K562 (cell line): ENCODE measurements around the gene FKRP. TPM values are rescaled to one million over a fixed set of nuclear protein-coding genes. Genes with fewer than 3 reads are reported as not detected.
A peak's percentile ranks its signal among the peaks of the same experiment; 100 is the strongest.

Experiments
- BHLHE40 ChIP-seq: IDR thresholded peaks from 2 replicates; pipeline ENCODE4 v1.6.1; 2011; ENCODE audit warnings: low read length, improper control_type of control experiment
- CAMTA2 ChIP-seq: fragments of 250-450 bp; sonication (Bioruptor Pico); conservative IDR thresholded peaks from 2 replicates; pipeline ENCODE4 v1.5.1; 2022
- CBFA2T3 ChIP-seq: fragments of 450-650 bp; IDR thresholded peaks from 2 replicates; pipeline ENCODE4 v1.6.1; 2017
- EHMT2 ChIP-seq: fragments of 450-650 bp; IDR thresholded peaks from 2 replicates; pipeline ENCODE4 v1.6.1; 2018; ENCODE audit warnings: antibody characterized with exemption
- FOXK2 ChIP-seq, 2 experiments: fragments of 450-650 bp; IDR thresholded peaks in 1 of 2; conservative IDR thresholded peaks in 1 of 2; 2 replicates each; pipeline ENCODE4 v1.6.1; 2016; ENCODE audit warnings: low read depth in 2 of 2, mild to moderate bottlenecking in 1 of 2
- HINFP ChIP-seq: fragments of 450-650 bp; conservative IDR thresholded peaks from 2 replicates; pipeline ENCODE4 v1.6.1; 2016; ENCODE audit warnings: missing genetic modification characterization, low read depth, mild to moderate bottlenecking, control low read depth, missing compliant biosample characterization
- HOXB6 ChIP-seq: fragments of 250-450 bp; sonication (Bioruptor Pico); IDR thresholded peaks from 2 replicates; pipeline ENCODE4 v1.5.1; 2022; ENCODE audit warnings: mild to moderate bottlenecking, borderline replicate concordance
- KAT8 ChIP-seq: fragments of 450-650 bp; IDR thresholded peaks from 2 replicates; pipeline ENCODE4 v1.6.1; 2016; ENCODE audit warnings: low read depth, mild to moderate bottlenecking
- LEF1 ChIP-seq: fragments of 450-650 bp; IDR thresholded peaks from 2 replicates; pipeline ENCODE4 v1.6.1; 2016; ENCODE audit warnings: mild to moderate bottlenecking
- MTA3 ChIP-seq: fragments of 450-650 bp; formaldehyde crosslinking; IDR thresholded peaks from 2 replicates; pipeline ENCODE4 v1.6.1; 2017; ENCODE audit warnings: mild to moderate bottlenecking, borderline replicate concordance
- NRF1 ChIP-seq, 2 experiments: fragments of 450-650 bp; IDR thresholded peaks in 1 of 2; conservative IDR thresholded peaks in 1 of 2; 2 replicates each; pipeline ENCODE4 v1.6.1; 2014; ENCODE audit warnings: mild to moderate bottlenecking in 2 of 2
- POLR2AphosphoS5 ChIP-seq: IDR thresholded peaks from 2 replicates; pipeline ENCODE4 v1.6.1; 2011; ENCODE audit warnings: mild to moderate bottlenecking, low read depth, low read length, moderate library complexity; ENCODE audit not compliant: control insufficient read depth, insufficient read depth
- POLR2G ChIP-seq: fragments of 200-400 bp; formaldehyde crosslinking; IDR thresholded peaks from 2 replicates; pipeline ENCODE4 v1.6.1; 2017; ENCODE audit warnings: low read depth, mild to moderate bottlenecking, antibody characterized with exemption, low read length, moderate library complexity
- RBM25 ChIP-seq: fragments of 200-400 bp; formaldehyde crosslinking; IDR thresholded peaks from 2 replicates; pipeline ENCODE4 v1.6.1; 2018; ENCODE audit warnings: low read length, low read depth, moderate library complexity; ENCODE audit not compliant: severe bottlenecking
- RNF219 ChIP-seq: fragments of 250-450 bp; sonication (Bioruptor Pico); IDR thresholded peaks from 2 replicates; pipeline ENCODE4 v1.5.0; 2022; ENCODE audit warnings: mild to moderate bottlenecking
- SETDB1 ChIP-seq: IDR thresholded peaks from one replicate; pipeline ENCODE4 v1.6.1; 2012; ENCODE audit warnings: low read length, control low read depth, inconsistent platforms
- TFAP4 ChIP-seq: sonication (generic); formaldehyde crosslinking; IDR thresholded peaks from 2 replicates; pipeline ENCODE4 v1.8.0; 2022; ENCODE audit warnings: missing genetic modification reagents, mild to moderate bottlenecking, moderate library complexity, borderline replicate concordance
- TRIM25 ChIP-seq: fragments of 450-650 bp; IDR thresholded peaks from 2 replicates; pipeline ENCODE4 v1.7.0; 2016; ENCODE audit warnings: borderline replicate concordance
- ZFP36 ChIP-seq: fragments of 150-350 bp; IDR thresholded peaks from 2 replicates; pipeline ENCODE4 v1.6.1; 2018; ENCODE audit warnings: low read length, low read depth; ENCODE audit not compliant: partially characterized antibody
- ZNF184 ChIP-seq: sonication (generic); formaldehyde crosslinking; IDR thresholded peaks from 2 replicates; pipeline ENCODE4 v1.5.0; 2020; ENCODE audit warnings: missing genetic modification reagents
- ZNF224 ChIP-seq: sonication (generic); formaldehyde crosslinking; IDR thresholded peaks from 2 replicates; pipeline ENCODE4 v1.8.0; 2022; ENCODE audit warnings: mild to moderate bottlenecking, missing genetic modification reagents
- ZNF232 ChIP-seq: sonication (generic); formaldehyde crosslinking; IDR thresholded peaks from 2 replicates; pipeline ENCODE4 v1.8.0; 2022; ENCODE audit warnings: mild to moderate bottlenecking, missing genetic modification reagents
- ZNF76 ChIP-seq: fragments of 250-450 bp; sonication (Bioruptor Pico); IDR thresholded peaks from 2 replicates; pipeline ENCODE4 v1.4.0; 2020; ENCODE audit warnings: mild to moderate bottlenecking, moderate library complexity, borderline replicate concordance
- ZNF780A ChIP-seq: fragments of 250-450 bp; sonication (Bioruptor Pico); IDR thresholded peaks from 2 replicates; pipeline ENCODE4 v1.5.0; 2021; ENCODE audit warnings: mild to moderate bottlenecking
- polyA plus RNA-seq, 8 experiments: library from polyadenylated mRNA; depleted of rRNA in 4 of 8; stranded (reverse) in 5 of 8; unstranded in 3 of 8; fragments of >200 nt; fragmentation: Nextera tagmentation in 2 of 8; fragmentation: Illumina TruSeq in 1 of 8; extraction: Ambion mirVana in 2 of 8; extraction: Trizol in 1 of 8; gene quantifications; 2 replicates each; pipeline versions ENCODE4 v1.2.1 to v1.2.3, GENCODE V29; 2011 to 2014; ENCODE audit warnings: inconsistent platforms in 1 of 8, missing spikeins in 1 of 8
- total RNA-seq, 7 experiments: library from RNA; depleted of rRNA in 6 of 7; stranded (reverse); fragments of >200 nt in 6 of 7; fragmentation: Illumina TruSeq in 2 of 7; extraction: Trizol in 2 of 7; gene quantifications; 2 replicates each; pipeline versions ENCODE4 v1.2.1 to v1.2.3, GENCODE V29; 2011 to 2021; ENCODE audit warnings: low replicate concordance in 1 of 7

FKRP gene
- total and polyA plus RNA-seq, 9 of the 15 experiments (the other 6 are each of a cell fraction or from before 2014, with no cell fraction given), result 0.68 to 16.1 (median 6.5) TPM

GRCh38 chr19:46746281-46747057, 612 bp downstream of the FKRP start, which contains the start of gene STRN4 (continued):
- TF ChIP-seq RNF219 (CRISPR knock-in tag) (no peak), BHLHE40 (no peak), TFAP4 (CRISPR knock-in tag) (no peak), ZNF232 (no peak), POLR2G (peak; percentile 60), NRF1 (conservative IDR thresholded peaks at IDR 0.05 in 1 of 2, IDR thresholded peaks at IDR 0.05 in 1 of 2) (peak; percentile 29 to 69; a peak in 2 of 4 replicates), ZNF224 (CRISPR knock-in tag) (no peak), LEF1 (no peak), ZNF184 (CRISPR knock-in tag) (no peak), FOXK2 (conservative IDR thresholded peaks at IDR 0.05 in 1 of 2, IDR thresholded peaks at IDR 0.05 in 1 of 2; ENCODE audit: low read depth in 2 of 2) (no peak), TRIM25 (no peak), EHMT2 (no peak), KAT8 (no peak), SETDB1 (no peak), CAMTA2 (CRISPR knock-in tag) (no peak), MTA3 (no peak), ZNF780A (no peak), RBM25 (no peak), HOXB6 (CRISPR knock-in tag) (no peak), CBFA2T3 (no peak), HINFP (tag) (no peak), ZFP36 (no peak), POLR2AphosphoS5 (peak; percentile 6; the same call in 1 of the 2 replicates), ZNF76 (CRISPR knock-in tag) (no peak)
